ENCODE data around the gene BNC2. TPM values are rescaled to one million over a fixed set of nuclear protein-coding genes. Genes with fewer than 3 reads are reported as not detected.

The BNC2 gene
- polyA plus RNA-seq, 4 donors: 6.6 to 11.3 (median 7.9) TPM

DNA sequence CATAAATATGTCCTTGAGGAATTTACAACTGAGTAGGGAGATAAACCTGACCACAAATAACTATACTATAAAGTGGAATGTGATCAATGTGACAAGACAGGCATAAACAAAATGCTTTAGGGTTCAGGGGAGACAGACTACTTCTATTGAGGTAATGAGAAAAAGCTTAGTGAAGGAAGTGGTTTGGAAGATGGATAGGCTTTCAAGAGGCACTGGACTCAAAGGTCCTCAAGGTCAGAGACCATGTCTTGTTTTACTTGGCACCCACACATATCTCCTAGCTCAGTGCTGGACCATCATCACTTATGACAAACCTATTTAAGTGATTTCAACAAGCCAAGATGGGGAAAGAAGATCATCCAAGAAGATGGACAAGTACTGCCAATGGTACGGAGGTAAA is 257.8 kb downstream of the BNC2 start:
- no peak for DNase-seq (ENCODE audit: low read depth in 4 of 4, low spot score in 2 of 4)

DNA sequence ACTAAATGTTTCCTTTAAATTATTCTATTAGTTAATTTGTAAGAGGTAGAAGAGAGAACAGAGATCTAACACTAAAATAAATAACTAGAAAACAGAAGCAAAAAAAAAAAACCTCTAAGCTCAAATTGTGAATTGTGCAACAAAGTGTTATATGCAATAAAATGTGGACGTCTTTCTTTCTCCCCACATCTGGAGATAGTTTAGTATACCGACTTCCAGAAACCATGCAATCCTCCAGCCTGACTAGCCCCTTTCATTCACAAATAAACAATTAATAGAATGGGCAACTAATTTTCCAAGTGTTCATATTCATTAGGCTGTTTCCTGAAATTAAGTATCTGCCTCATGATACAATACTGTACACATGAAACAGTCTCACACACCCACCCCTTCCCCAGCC is 258.5 kb downstream of the BNC2 start:
- no peak for DNase-seq (ENCODE audit: low read depth in 4 of 4, low spot score in 2 of 4)

DNA sequence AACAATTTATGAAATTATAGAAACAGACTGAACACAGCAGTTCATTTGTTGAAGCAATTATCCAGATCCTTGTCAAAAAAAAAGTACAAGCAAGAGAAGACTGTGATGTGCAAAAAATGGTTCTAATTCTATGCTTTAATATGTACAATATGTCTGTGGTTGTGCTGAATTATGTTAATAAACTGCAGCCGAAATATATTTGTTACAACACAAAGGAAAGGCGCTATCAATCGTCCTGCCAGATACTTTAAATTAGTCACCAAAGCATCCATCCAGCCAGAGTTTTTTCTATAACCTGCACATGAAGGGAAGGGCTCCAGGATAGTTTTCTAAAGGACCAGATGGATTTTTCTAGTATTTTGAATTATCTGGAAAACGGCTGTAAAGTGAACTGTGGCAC is 259.5 kb downstream of the BNC2 start:
- DNase-seq (ENCODE audit: low read depth in 4 of 4, low spot score in 2 of 4): no peak

DNA sequence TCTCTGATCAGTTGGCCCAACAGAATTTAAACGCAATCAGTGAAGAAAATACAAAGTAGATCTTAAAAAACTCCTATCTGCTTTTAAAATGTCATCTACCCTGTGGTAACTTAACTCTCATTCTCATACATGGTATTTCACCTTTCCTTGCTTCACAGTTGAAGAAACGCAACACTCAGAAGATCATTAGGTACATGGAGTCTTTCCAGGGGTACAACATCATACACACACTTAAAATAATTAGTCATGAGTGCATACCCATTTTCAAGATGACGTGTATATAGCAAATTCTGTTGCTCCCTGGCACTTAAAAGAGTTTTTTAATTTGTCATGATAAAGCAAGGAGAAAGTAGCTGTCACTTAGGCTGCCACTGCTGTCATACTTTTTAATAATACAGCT is 259.9 kb downstream of the BNC2 start:
- no peak for DNase-seq (ENCODE audit: low read depth in 4 of 4, low spot score in 2 of 4)

DNA sequence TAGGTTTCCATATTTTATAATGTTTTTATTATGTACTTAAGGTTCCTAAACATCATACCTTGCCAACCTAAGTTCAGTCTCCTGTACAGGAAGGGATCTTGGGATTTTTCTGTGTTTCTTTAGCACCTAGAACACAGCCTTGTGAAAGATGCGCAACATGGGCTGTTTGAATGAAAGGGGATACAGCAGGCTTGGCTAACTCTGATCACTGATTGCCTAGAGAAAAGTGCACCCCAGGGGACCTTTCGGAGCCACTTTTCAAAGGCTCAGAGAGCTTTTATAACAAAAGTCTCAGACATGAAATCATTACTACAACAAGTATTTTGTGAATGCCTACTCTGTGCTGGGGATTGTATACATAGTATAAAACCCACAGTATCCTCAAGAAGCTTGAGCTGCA is 261.6 kb downstream of the BNC2 start:
- no peak for DNase-seq (ENCODE audit: low read depth in 4 of 4, low spot score in 2 of 4)

DNA sequence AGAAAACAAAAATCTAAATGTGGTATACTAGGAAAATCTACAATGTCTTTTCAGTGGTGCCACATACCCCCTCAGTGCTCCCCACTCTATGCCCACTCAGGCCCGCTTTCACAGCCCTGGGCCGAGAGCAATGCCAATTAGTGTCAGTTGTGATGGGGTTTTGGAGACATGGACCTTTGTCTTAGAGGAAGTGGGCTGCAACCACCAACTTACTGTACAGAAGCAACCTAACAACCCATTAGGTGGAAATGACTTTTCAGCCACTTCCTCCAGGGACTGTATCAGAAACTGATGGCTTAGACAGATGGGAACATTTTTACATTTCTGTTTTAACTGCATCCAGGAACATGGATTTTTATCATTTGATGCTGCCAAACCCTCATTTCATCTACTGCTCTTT is 268.0 kb downstream of the BNC2 start:
- DNase-seq (ENCODE audit: low read depth in 4 of 4, low spot score in 2 of 4): no peak

DNA sequence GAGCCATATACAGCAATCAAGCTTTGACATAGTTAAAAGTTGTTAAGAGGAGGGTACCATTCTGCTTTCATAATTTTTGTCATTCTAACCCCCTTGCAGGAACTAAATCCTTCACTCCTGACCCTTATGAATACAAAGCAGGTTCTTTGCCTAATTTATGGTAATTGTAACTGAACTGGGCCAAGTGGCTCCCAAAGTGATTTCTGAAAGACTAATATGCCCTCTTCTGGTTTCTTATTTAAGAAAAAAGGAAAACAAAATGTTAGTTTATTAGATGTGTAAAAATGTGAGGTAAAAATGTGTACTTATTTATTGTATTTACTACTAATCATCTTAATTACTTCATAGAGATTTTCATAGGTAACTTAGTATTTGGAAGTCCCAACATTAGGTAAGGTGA is 268.5 kb downstream of the BNC2 start:
- no peak for DNase-seq (ENCODE audit: low read depth in 4 of 4, low spot score in 2 of 4)

DNA sequence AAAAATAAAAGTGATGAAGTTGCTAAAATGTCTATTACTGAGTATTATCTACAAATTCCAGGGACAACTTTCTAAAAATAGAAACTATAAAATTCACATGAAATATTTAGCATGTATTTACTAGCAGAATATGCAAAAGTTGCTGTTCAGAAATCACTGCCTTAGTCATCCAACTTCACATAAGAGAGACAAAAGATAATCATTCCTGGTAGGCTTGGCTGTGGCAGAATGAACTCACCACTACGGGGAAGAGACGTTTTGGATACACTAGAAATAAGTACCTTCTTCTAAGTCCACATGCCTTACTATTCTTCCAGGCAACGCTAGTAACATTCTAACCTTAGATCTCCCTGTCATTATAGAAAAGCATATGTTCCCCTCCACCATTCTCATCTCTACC is 272.2 kb downstream of the BNC2 start:
- no peak for DNase-seq (ENCODE audit: low read depth in 4 of 4, low spot score in 2 of 4)

DNA sequence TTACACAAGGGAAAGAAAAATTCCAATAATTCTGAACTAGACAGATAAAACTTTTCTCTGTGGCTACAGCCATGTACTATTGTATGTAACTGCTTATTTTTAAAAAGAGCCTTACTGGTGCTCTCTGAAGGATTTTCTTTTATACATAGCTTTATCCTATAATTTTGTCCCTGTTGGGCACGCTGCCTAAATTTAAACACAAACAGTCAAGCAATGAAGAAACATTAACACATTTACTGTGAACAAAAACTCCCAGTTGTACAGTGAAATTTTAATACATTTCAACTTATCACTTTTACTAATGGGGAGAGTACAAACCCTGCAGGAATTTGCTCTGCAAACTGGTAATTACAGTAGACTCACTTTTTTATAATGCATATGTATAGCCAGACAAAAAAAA is 273.3 kb downstream of the BNC2 start:
- no peak for DNase-seq (ENCODE audit: low read depth in 4 of 4, low spot score in 2 of 4)

DNA sequence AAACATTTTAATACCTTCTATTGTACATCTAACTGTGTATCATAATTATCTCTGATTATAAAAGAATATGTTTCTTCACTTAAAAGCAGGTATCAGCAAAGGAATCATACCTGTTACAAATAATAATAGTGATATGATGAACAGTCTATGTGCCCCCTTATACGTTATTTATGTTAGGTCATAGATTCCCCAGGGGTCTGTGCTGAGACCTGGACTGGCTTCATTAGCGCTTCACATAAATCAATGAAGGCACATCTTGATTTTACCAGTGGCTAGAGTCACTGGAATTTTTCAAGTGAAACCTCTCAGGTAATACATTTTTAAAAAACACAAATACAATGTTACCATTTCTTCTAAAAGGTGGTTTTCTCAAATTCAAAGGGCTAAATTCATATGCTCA is 275.2 kb downstream of the BNC2 start:
- DNase-seq (ENCODE audit: low read depth in 4 of 4, low spot score in 2 of 4): no peak

DNA sequence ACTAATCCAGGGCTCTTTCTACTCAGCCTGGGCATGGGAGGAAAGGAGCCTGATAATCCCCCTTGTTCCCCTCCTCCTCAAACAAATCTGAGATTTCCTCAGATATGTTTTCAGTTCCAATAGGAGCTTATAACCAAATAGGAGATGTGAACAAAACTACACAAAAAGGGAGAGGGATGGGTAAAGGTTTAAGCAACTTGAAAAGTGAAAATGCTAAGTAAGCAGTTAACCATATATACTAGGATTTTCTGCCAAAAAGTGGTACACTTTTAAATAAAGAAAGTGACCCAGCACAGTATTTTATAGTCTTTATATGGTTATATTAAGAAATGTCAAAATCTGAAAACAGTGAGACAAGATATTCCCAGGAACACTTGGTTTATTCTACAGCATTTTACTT is 275.7 kb downstream of the BNC2 start:
- DNase-seq (ENCODE audit: low read depth in 4 of 4, low spot score in 2 of 4): no peak

DNA sequence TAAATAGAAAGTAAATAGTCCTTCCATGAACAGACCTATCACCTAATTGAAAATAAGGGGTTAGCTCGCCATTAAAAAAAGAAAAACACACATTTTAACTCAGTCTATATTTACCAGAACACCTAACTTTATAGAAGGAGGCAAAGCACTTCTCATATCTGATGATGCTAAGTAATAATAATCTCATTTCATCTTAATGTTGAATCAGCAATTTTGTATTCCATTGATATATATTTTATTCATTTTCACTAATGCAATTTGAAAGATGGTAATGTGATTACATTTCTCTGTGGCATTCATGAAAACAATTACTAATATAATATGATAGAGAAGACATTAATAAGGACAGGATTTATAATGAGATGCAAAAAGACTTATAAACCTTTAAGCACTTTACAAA is 276.7 kb downstream of the BNC2 start:
- DNase-seq (ENCODE audit: low read depth in 4 of 4, low spot score in 2 of 4): no peak

DNA sequence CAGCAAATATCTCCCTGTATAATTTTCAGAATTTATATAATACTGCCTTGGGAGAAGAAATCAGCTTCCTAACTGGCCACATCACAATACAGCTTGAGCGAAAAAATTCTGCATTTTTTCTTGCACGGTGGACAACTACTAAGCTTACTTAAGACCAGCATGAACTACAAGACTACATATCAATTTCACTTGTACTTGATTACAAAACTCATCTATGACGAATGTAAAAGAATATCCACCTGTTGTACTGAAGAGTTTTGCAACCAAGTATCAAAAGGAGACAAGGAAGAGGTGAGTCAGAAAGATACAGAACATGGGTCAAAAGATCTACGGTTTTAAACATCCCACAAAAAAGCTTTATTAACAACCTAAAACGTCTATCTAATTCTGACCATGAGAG is 279.4 kb downstream of the BNC2 start:
- DNase-seq (ENCODE audit: low read depth in 4 of 4, low spot score in 2 of 4): no peak

DNA sequence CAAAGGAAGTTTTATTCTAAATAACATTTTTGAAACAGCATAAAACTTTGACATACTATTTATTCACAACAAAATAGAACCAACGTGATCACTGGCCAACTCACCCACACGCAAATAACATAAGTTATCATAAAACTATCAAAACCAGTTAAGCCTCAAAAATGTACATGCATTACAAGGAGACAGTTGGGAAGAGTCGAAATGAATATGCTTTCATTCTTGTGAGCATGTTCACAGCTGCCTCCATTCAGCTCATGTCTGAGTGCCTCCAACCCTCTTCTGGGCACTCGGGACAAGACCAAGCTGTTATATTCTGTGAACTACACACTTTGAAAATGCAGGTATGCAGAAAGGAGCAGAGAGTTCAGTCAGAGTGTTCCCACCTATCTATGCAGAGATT is 284.9 kb downstream of the BNC2 start:
- DNase-seq (ENCODE audit: low read depth in 4 of 4, low spot score in 2 of 4): no peak

DNA sequence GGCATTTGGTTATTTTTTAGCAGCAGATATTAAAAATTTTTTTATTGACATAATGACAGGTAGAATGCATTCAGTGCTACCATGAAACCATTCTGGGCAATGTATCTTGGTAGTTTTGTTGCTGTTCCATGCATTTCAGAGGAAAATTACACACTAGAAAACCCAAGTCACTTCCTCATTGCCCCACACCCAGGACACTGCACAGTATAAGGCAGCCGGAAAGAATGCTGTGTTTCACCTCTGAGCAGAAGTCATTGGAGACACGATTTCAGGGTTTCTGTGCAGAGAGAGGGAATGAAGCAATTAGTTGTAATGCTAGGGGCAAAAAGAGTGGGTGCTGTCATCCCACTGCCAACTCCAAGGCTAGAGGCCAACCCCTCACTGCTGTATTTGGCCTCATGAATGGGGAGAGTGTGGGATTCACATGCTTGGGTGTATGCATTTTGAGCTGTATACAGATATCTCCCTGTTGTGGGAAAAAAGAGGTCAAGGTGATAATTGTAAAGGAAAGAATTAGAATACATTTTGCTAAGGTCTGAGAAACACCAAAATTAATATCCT is 290.5 kb downstream of the BNC2 start:
- DNase-seq (ENCODE audit: low read depth in 4 of 4, low spot score in 2 of 4): no peak

DNA sequence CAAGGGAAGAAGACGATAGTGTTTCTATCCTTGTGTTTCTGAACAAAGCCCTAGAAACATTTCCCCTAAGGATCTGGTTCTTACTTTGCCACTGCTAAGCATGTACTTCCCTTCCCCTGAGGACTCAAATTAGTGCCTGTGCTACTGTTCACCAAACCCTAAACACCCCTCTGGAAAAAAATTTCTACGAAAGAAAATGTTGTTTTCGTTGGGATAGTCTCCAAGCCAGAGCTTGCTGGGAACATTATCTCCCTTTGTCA is 294.6 kb downstream of the BNC2 start:
- no peak for DNase-seq (ENCODE audit: low read depth in 4 of 4, low spot score in 2 of 4)

DNA sequence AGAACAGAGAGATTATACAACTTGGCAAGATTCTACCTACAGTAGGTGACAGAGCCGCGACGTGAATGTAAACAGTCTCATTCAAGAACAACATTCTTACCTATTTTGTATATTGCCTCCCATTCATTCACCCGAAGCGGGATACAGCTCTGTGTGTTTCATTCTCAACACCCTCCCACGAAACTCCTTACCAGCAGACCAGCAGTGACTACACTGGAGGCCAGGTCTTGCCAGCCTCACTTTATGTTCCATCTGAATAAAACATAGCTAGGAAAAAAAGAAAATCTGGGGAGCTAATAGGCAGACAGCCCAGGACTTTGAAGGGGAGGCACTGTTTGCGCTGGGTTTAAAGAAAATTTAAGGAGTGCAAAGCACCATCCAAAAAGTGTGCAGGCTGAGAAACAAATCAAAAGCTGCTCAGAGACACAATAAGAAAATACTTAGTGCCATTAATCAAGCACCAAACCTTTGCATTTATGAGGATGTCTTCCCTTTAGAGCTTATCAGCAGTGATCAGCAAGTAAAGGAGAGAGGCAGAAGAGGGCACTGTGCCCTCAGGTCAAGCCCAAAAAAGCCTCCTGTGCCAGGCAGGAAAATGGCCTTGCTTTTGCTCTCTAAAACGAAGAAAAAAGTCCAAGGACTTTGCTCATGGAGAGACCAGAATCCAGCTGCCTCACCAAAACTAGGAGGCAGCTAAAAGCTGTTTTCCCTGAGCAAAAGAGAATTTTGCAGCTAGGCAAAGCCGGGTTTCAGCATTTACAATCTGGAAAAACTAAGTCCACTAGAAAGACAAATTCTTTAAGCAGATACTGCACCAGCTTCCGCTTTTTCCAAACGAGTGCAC is 295.1 kb downstream of the BNC2 start:
- no peak for DNase-seq (ENCODE audit: low read depth in 4 of 4, low spot score in 2 of 4)

DNA sequence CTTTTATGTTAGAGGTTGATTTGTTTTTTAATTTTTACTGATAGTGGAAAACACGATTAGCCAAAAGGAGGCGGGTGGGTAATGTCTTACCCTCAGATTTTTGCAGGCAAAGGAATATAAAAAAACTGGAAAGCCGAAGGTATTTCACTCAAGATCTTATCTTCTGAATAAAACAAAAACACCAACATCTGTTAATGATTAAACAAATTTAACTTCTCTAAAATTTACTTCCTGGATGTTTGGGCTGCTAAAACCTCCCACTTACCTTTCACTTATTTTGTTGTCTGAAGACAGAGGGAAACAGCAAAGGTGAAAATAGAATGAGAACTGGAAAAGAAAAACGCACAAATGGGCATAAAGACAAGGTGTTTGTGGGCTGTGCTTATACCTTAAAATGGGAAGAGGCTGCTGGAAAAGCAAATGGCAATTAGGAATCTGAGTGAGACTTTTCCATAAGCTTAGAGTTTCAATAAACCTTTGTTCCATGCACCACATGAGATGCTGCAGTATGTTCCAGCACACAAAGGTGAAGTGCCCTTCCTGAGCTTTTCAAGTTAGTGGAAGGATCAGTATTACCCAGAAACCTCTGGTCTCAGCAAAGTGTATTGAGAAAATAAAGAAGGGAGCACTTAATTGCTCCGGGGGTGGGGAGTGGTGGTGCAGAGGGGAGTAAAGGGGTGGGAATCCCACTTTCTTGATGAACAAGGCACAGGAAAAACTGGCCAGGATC is 298.3 kb downstream of the BNC2 start:
- DNase-seq (ENCODE audit: low read depth in 4 of 4, low spot score in 2 of 4): no peak

DNA sequence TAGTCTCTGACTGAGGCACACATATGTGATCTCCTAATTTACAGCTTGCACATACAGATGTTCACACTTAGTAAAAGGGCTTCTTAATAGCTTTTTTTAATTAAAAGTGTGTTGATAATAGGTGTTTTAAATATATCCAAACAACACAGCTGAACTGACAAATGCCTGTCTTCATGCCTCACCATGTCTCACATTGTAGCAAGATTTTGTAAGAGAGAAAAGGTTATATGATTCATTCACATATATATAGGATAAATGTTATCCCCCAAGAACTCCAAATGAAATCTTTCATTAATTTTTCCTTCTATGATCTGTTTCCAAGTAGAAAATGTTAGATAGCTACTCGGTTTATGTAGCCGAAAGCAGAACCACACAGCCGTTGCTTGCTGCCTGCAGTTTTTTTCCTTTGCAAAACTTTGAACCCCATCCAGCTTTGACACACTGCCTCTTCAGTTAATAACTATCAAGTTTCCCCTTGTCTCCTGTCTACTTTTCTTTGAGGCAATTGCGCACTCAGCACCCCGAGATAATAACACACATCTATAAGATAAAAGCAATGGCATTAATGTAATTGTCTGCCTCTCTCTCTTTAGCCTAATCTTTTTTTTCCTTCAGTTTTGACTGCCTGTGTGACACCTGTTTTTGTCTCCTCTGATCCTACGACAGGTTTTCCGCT is 299.2 kb downstream of the BNC2 start:
- DNase-seq (ENCODE audit: low read depth in 4 of 4, low spot score in 2 of 4): no peak

DNA sequence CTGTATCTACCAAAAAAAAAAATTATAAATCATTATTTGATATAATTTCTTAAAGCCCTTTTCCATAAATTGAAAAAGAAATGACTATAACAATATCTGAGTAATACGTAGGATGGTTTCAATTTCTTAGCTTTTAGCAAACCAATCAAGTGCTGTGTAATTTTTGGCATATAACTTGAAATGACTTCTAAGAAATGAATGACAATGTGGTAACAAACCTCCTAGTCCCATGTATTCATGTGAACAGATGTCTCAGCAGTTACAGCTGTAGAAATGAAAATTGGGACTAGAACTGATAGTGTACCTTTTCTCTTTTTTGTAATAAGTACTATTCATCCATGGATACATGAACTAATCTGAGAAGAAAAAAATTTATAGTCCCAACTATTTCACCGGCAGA is 307.0 kb downstream of the BNC2 start:
- no peak for DNase-seq (ENCODE audit: low read depth in 4 of 4, low spot score in 2 of 4)

DNA sequence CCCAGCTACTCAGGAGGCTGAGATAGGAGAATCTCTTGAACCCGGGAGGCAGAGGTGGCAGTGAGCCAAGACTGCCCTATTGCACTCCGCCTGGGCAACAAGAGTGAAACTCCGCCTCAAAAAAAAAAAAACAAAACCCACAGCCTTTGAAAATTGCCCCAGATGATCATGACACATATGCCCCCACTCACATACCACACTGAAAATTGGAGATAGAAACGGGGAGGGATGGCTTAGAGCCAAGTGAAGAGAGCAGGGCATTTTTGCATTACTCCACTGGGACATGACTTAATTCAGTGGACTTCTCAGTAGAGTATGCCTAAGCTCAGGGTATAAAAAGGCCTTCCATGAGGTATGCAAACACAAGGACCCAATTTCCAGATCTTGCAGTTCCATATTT is 309.3 kb downstream of the BNC2 start:
- DNase-seq (ENCODE audit: low read depth in 4 of 4, low spot score in 2 of 4): no peak

All from left renal cortex interstitium (tissue), 4 donors.